Nephron (organoid): Measurements from ENCODE around the gene PRSS53.

Experiments used
- H3K27ac Mint-ChIP-seq, 3 experiments: 2 replicates each; pipeline ENCODE4 v1.8.0; 2020; ENCODE audit warnings: mixed read lengths in 3 of 3, mild to moderate bottlenecking in 2 of 3, moderate library complexity in 1 of 3
- H3K27me3 Mint-ChIP-seq: 2 replicates; pipeline ENCODE4 v1.8.0; 2021; ENCODE audit warnings: low read depth, mild to moderate bottlenecking, moderate library complexity, mixed read lengths
- H3K36me3 Mint-ChIP-seq: 2 replicates; pipeline ENCODE4 v1.8.0; 2020; ENCODE audit warnings: low read depth, mixed read lengths
- H3K4me1 Mint-ChIP-seq: 2 replicates; pipeline ENCODE4 v1.8.0; 2020; ENCODE audit warnings: mixed read lengths
- H3K4me3 Mint-ChIP-seq, 3 experiments: 2 replicates each; pipeline ENCODE4 v1.8.0; 2020; ENCODE audit warnings: mild to moderate bottlenecking in 3 of 3, mixed read lengths in 3 of 3, moderate library complexity in 2 of 3
- H3K9me3 Mint-ChIP-seq: 2 replicates; pipeline ENCODE4 v1.8.0; 2020; ENCODE audit warnings: mixed read lengths
- TF ChIP-seq, protein P1 (sequence below), 3 experiments: fragments of 200-600 bp; sonication (generic); IDR thresholded peaks; one replicate each; pipeline ENCODE4 v1.5.0; 2021; ENCODE audit warnings: antibody characterized with exemption in 3 of 3; ENCODE audit not compliant: unreplicated experiment in 3 of 3

PRSS53 gene

GRCh38 chr16:31112711-31113110, 24.0 kb upstream of the PRSS53 start:
- H3K27ac Mint-ChIP-seq: peak overlapping the region in 1 of 3 experiments; percentile 23
- TF ChIP-seq, protein P1, sequence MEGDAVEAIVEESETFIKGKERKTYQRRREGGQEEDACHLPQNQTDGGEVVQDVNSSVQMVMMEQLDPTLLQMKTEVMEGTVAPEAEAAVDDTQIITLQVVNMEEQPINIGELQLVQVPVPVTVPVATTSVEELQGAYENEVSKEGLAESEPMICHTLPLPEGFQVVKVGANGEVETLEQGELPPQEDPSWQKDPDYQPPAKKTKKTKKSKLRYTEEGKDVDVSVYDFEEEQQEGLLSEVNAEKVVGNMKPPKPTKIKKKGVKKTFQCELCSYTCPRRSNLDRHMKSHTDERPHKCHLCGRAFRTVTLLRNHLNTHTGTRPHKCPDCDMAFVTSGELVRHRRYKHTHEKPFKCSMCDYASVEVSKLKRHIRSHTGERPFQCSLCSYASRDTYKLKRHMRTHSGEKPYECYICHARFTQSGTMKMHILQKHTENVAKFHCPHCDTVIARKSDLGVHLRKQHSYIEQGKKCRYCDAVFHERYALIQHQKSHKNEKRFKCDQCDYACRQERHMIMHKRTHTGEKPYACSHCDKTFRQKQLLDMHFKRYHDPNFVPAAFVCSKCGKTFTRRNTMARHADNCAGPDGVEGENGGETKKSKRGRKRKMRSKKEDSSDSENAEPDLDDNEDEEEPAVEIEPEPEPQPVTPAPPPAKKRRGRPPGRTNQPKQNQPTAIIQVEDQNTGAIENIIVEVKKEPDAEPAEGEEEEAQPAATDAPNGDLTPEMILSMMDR (IDR thresholded peaks at IDR 0.05; ENCODE audit: unreplicated experiment in 3 of 3): no peak
- no peaks in the 10 kb centered on the region for H3K9me3 Mint-ChIP-seq

DNA sequence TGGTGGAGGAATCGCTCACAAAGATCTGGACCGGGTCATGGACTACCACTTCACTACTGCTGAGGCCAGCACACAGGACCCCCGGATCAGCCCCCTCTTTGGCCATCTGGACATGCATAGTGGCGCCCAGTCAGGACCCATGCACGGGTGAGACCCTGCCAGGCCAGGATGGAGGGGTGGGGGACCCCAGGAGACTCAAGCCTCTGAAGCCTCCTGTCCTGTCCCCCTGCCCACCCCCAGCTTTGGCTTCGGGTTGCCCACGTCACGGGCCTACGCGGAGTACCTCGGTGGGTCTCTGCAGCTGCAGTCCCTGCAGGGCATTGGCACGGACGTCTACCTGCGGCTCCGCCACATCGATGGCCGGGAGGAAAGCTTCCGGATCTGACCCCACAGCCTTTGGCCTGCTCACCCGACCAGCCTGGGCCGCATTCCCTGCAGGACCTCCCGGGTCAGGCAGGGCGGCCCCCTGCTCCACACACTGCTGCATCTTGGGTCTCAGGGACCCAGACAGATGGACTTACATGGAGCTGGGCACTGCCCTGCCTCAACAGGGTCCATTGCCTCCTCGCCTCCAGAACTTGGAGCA, 23.2 kb upstream of the PRSS53 start:
- Mint-ChIP-seq H3K4me1 (peaks cover 13% of the 10 kb centered on the region), H3K27me3 (no peaks in the 10 kb centered on the region), H3K36me3 (peaks cover 27% of the 10 kb centered on the region), H3K27ac (peak overlapping the region in 1 of 3 experiments; percentile 28), H3K4me3 (peak overlapping the region; percentile 27 to 92 (median 34)), H3K9me3 (no peaks in the 10 kb centered on the region)
- TF ChIP-seq, protein P1 (IDR thresholded peaks at IDR 0.05; ENCODE audit: unreplicated experiment in 3 of 3): no peak

More at GRCh38 chr16:31112711-31113110, 24.0 kb upstream of the PRSS53 start:
- peaks cover 8% of the 10 kb centered on the region for H3K4me1 Mint-ChIP-seq
- peaks cover 27% of the 10 kb centered on the region for H3K36me3 Mint-ChIP-seq
- peak overlapping the region in 2 of 3 experiments; percentile 36 to 43 for H3K4me3 Mint-ChIP-seq
- H3K27me3 Mint-ChIP-seq: no peaks in the 10 kb centered on the region

GRCh38 chr16:31110106-31111034, 21.6 kb upstream of the PRSS53 start:
- Mint-ChIP-seq H3K4me1 (peaks cover 13% of the 10 kb centered on the region), H3K4me3 (peak overlapping the region; percentile 88 to 92 (median 92)), H3K36me3 (peaks cover 27% of the 10 kb centered on the region), H3K27ac (no peak overlapping the region), H3K9me3 (no peaks in the 10 kb centered on the region), H3K27me3 (no peaks in the 10 kb centered on the region)
- TF ChIP-seq, protein P1 (IDR thresholded peaks at IDR 0.05; ENCODE audit: unreplicated experiment in 3 of 3): no peak

DNA sequence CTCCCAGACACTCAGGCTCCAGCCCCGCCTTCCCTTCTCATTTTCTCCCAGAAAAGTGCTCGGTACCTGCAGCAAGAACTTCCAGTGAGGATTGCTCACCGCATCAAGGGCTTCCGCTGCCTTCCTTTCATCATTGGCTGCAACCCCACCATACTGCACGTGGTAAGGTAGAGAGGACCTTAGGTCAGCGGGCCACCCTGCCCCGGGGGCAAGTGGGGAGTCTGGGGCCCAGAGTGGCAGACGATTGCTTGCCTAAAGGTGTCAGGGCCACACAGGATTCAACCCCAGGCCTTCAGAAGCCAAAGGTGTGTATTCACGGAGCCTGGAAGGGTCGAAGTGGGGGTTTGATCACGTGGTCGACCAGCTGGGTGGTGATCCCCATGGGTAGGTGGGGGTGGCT, 20.9 kb upstream of the PRSS53 start:
- Mint-ChIP-seq H3K27me3 (no peaks in the 10 kb centered on the region), H3K36me3 (peaks cover 27% of the 10 kb centered on the region), H3K4me3 (peak overlapping the region; percentile 88 to 92 (median 92)), H3K4me1 (peaks cover 13% of the 10 kb centered on the region), H3K9me3 (no peaks in the 10 kb centered on the region), H3K27ac (peak overlapping the region in 2 of 3 experiments; percentile 56 to 64)
- TF ChIP-seq, protein P1 (IDR thresholded peaks at IDR 0.05; ENCODE audit: unreplicated experiment in 3 of 3): no peak

- H3K4me1 Mint-ChIP-seq: peaks cover 13% of the 10 kb centered on the region
- TF ChIP-seq, protein P1 (IDR thresholded peaks at IDR 0.05; ENCODE audit: unreplicated experiment in 3 of 3): no peak
- no peaks in the 10 kb centered on the region for H3K27me3 Mint-ChIP-seq
- no peaks in the 10 kb centered on the region for H3K9me3 Mint-ChIP-seq
- H3K4me3 Mint-ChIP-seq: peak overlapping the region; percentile 88 to 92 (median 92)
- peaks cover 27% of the 10 kb centered on the region for H3K36me3 Mint-ChIP-seq
- peak overlapping the region in 2 of 3 experiments; percentile 56 to 64 for H3K27ac Mint-ChIP-seq
These were observed 20.2 kb upstream of the PRSS53 start for GRCh38 chr16:31108794-31109558.
